ENCODE results near the gene NAV1.

The NAV1 gene

GRCh38 chr1:201537891-201538611 lies 876 bp upstream of the NAV1 start:
- TF ChIP-seq POLR2AphosphoS5 (IDR thresholded peaks at IDR 0.05; ENCODE audit: low read depth, low read length), result no peak
- no peak for TF ChIP-seq SIN3A (IDR thresholded peaks at IDR 0.05; ENCODE audit: borderline replicate concordance, insufficient read depth, low read length)
- no peak for TF ChIP-seq FOXP2 (optimal IDR thresholded peaks at IDR 0.05; ENCODE audit: borderline replicate concordance, extremely low read depth, extremely low read length, insufficient read depth)
- TF ChIP-seq TAF1 (IDR thresholded peaks at IDR 0.05; ENCODE audit: borderline replicate concordance, insufficient read depth, low read length), result no peak
- no peak for TF ChIP-seq REST (IDR thresholded peaks at IDR 0.05; ENCODE audit: insufficient read depth in 1 of 2, low read depth in 2 of 2, low read length in 2 of 2)

GRCh38 chr1:201539561-201540431 lies 869 bp downstream of the NAV1 start:
- TF ChIP-seq FOXP2 (optimal IDR thresholded peaks at IDR 0.05; ENCODE audit: borderline replicate concordance, extremely low read depth, extremely low read length, insufficient read depth), result no peak
- TF ChIP-seq POLR2AphosphoS5 (IDR thresholded peaks at IDR 0.05; ENCODE audit: low read depth, low read length), result no peak
- TF ChIP-seq REST (IDR thresholded peaks at IDR 0.05; ENCODE audit: insufficient read depth in 1 of 2, low read depth in 2 of 2, low read length in 2 of 2), result no peak
- TF ChIP-seq TAF1 (IDR thresholded peaks at IDR 0.05; ENCODE audit: borderline replicate concordance, insufficient read depth, low read length), result no peak
- TF ChIP-seq SIN3A (IDR thresholded peaks at IDR 0.05; ENCODE audit: borderline replicate concordance, insufficient read depth, low read length), result no peak

- TF ChIP-seq TAF1 (IDR thresholded peaks at IDR 0.05; ENCODE audit: borderline replicate concordance, insufficient read depth, low read length) (no peak), FOXP2 (optimal IDR thresholded peaks at IDR 0.05; ENCODE audit: borderline replicate concordance, extremely low read depth, extremely low read length, insufficient read depth) (no peak), REST (IDR thresholded peaks at IDR 0.05; ENCODE audit: insufficient read depth in 1 of 2, low read depth in 2 of 2, low read length in 2 of 2) (no peak), POLR2AphosphoS5 (IDR thresholded peaks at IDR 0.05; ENCODE audit: low read depth, low read length) (no peak), SIN3A (IDR thresholded peaks at IDR 0.05; ENCODE audit: borderline replicate concordance, insufficient read depth, low read length) (no peak)
Observed at GRCh38 chr1:201540846-201541735, 2.2 kb downstream of the NAV1 start.

GRCh38 chr1:201542309-201543035 lies 3.5 kb downstream of the NAV1 start:
- no peak for TF ChIP-seq POLR2AphosphoS5 (IDR thresholded peaks at IDR 0.05; ENCODE audit: low read depth, low read length)
